Measurements from ENCODE around the gene YLPM1.
A peak's percentile ranks its signal among the peaks of the same experiment; 100 is the strongest.

Gene YLPM1

DNA sequence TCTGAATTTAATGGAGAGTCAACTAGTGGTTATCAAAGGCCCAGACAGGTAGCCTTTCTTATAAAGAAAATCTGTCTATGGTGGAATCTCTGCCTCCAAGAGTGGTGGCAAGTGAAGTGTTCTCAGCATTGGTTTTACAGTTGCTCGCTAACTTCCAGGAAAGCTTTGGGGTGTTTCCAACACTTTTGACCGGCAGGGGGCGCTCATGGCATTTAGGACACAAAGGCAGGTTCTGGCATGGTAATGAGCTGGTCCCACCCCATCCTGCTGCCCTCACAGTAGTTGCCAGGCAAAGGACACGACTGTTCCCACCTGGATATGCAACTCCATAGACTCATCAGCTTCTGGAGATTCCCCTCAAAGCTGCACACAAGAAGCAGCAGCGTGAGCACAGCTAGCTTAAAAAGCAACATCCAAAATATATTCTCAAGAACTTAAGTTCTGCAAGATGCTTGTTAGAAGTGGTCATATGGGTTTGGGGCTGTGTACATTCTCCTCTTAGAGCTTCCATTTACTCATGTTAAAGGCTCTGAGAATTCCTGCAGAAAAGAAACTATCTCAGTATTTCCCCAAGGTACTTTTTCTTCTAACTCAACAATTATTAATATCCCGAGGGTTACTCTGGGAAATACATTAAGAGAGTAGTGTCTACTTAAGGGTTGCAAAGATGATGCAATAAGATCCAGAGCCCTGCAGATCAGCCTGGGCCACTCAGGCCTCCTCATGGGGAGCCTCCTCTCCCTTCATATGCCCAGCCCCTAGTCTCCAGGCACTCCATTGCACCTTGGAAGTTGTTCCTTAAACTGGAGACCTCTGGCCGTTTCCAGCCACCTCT, 98.0 kb downstream of the YLPM1 start:
- H3K36me3 ChIP-seq = no peaks in the 10 kb centered on the region
- no peaks in the 10 kb centered on the region for H3K27me3 ChIP-seq (ENCODE audit: insufficient read depth, low read depth, severe bottlenecking)
- H3K27ac ChIP-seq = no peak overlapping the region
- H3K9me3 ChIP-seq (ENCODE audit: severe bottlenecking) = no peaks in the 10 kb centered on the region
- TF ChIP-seq, protein P1, sequence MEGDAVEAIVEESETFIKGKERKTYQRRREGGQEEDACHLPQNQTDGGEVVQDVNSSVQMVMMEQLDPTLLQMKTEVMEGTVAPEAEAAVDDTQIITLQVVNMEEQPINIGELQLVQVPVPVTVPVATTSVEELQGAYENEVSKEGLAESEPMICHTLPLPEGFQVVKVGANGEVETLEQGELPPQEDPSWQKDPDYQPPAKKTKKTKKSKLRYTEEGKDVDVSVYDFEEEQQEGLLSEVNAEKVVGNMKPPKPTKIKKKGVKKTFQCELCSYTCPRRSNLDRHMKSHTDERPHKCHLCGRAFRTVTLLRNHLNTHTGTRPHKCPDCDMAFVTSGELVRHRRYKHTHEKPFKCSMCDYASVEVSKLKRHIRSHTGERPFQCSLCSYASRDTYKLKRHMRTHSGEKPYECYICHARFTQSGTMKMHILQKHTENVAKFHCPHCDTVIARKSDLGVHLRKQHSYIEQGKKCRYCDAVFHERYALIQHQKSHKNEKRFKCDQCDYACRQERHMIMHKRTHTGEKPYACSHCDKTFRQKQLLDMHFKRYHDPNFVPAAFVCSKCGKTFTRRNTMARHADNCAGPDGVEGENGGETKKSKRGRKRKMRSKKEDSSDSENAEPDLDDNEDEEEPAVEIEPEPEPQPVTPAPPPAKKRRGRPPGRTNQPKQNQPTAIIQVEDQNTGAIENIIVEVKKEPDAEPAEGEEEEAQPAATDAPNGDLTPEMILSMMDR (IDR thresholded peaks at IDR 0.05; ENCODE audit: low read depth, low read length) = peak; percentile 81
- H3K4me3 ChIP-seq (ENCODE audit: low read depth, low read length) = no peak overlapping the region
- peak; percentile 89 for DNase-seq

DNA sequence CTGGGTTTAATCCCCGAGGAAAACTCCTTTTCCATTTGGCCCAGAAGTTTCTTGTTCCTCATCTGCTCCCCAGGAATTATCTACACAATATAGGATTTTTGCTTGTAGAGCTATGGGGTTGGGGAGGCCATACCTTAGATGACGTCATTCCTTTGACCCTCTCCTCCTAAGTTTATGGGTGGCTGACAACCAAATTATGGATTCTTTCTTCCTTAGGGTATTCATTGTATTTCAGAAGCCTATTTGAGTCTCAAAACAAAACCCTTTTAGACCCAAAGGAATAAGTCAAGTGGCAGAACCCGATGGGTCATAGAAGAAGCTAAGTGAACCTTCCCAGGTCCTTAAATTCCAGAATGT, 98.6 kb downstream of the YLPM1 start:
- Histone ChIP-seq H3K4me3 (ENCODE audit: low read depth, low read length) (no peak overlapping the region), H3K9me3 (ENCODE audit: severe bottlenecking) (no peaks in the 10 kb centered on the region), H3K27me3 (ENCODE audit: insufficient read depth, low read depth, severe bottlenecking) (no peaks in the 10 kb centered on the region), H3K27ac (no peak overlapping the region), H3K36me3 (no peaks in the 10 kb centered on the region)
- TF ChIP-seq, protein P1 (IDR thresholded peaks at IDR 0.05; ENCODE audit: low read depth, low read length) = no peak
- DNase-seq = no peak

DNA sequence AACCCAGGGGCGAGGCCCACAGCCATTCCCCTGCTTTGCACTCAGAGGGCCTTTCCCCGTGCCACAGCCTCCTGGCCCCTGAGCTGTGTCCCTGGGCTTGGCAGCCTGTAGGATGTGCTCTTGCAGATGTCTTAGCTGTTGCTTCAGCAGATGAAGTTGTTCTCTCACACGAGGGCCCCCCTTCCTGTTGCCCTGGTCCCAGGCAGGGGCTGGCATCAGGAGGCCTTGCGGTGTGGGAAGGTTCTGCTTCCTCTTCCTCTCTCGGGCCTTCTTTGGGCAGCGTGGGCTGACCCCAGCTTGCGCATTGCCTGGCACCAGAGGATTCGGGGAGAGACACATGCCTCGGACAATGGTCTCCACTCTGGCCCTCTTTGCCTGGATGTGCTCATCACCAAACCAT, 100.2 kb downstream of the YLPM1 start:
- no peak for DNase-seq
- Histone ChIP-seq H3K4me3 (ENCODE audit: low read depth, low read length) (no peak overlapping the region), H3K27ac (no peak overlapping the region), H3K9me3 (ENCODE audit: severe bottlenecking) (no peaks in the 10 kb centered on the region), H3K36me3 (no peaks in the 10 kb centered on the region), H3K27me3 (ENCODE audit: insufficient read depth, low read depth, severe bottlenecking) (no peaks in the 10 kb centered on the region)
- TF ChIP-seq, protein P1 (IDR thresholded peaks at IDR 0.05; ENCODE audit: low read depth, low read length) = no peak

DNA sequence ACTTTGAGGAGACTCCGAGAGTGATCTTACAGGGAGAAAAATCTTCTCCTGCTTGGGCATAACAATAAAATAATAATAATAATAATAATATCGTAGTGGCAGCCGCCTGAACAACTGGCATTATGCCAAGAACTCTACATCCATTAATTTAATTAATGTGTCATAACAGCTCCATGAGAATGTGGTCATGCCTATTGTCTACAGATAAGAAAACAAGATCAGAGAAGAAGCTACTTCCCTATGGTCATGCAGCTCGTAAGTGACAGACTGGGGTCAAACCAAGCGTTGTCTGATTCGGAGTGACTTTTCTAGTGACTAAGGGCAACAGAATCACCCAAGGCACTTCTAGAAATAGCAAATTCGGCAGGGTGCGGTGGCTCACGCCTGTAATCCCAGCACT, 101.1 kb downstream of the YLPM1 start:
- H3K27me3 ChIP-seq (ENCODE audit: insufficient read depth, low read depth, severe bottlenecking) = no peaks in the 10 kb centered on the region
- H3K4me3 ChIP-seq (ENCODE audit: low read depth, low read length) = no peak overlapping the region
- no peaks in the 10 kb centered on the region for H3K9me3 ChIP-seq (ENCODE audit: severe bottlenecking)
- H3K36me3 ChIP-seq = no peaks in the 10 kb centered on the region
- no peak overlapping the region for H3K27ac ChIP-seq
- TF ChIP-seq, protein P1 (IDR thresholded peaks at IDR 0.05; ENCODE audit: low read depth, low read length) = no peak
- DNase-seq = no peak

DNA sequence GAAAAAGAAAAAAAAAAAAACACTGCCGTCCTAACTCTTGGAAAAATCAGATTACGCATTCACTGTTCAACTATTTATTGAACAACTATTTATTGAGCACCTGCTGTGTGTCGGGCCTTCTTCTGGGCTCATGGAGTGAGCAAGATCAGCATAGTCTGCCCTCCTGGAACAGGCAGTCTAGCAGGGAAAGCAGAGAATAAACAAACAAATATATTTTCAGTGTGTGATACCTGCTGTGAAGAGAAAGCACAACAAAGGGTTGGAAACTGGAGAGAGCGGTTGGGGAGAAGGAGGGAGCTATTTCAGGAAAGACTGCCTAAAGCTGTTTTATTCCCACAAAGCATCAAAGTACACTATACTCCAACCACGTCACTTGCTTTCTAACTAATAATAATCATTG, 102.0 kb downstream of the YLPM1 start:
- Histone ChIP-seq H3K4me3 (ENCODE audit: low read depth, low read length) (no peak overlapping the region), H3K9me3 (ENCODE audit: severe bottlenecking) (no peaks in the 10 kb centered on the region), H3K27ac (no peak overlapping the region), H3K36me3 (no peaks in the 10 kb centered on the region), H3K27me3 (ENCODE audit: insufficient read depth, low read depth, severe bottlenecking) (no peaks in the 10 kb centered on the region)
- TF ChIP-seq, protein P1 (IDR thresholded peaks at IDR 0.05; ENCODE audit: low read depth, low read length) = no peak
- DNase-seq = no peak
